ENCODE data around the gene MXRA7. TPM values are rescaled to one million over a fixed set of nuclear protein-coding genes. Genes with fewer than 3 reads are reported as not detected.

The MXRA7 gene
- total and polyA plus RNA-seq, 2 of the 4 experiments (the other 2 are of a cell fraction): 168 to 231 TPM

- no peak overlapping the region for H3K56ac ChIP-seq (ENCODE audit: extremely low read depth, insufficient read depth, low read length)
- DNase-seq (no peak), ATAC-seq (ENCODE audit: low read depth) (no peak)
- H3K14ac ChIP-seq (replicated peaks; ENCODE audit: low read depth, low read length): no peak overlapping the region
- H3K27ac ChIP-seq (ENCODE audit: insufficient read depth, low read length): no peak overlapping the region
- no peak overlapping the region for H3K4me2 ChIP-seq (ENCODE audit: low read depth, low read length)
- dilution Hi-C loops (cut with HindIII; ENCODE audit: low sequenced_read_pairs, unreplicated experiment) (no loop called here), intact Hi-C loops (cut with micrococcal nuclease) (loop anchor here (5.0 kb wide), 1 partner anchor 113 kb away; no protein-coding TSS in a partner anchor), in situ Hi-C loops (cut with MboI; ENCODE audit: low sequenced_read_pairs) (no loop called here)
- no peak overlapping the region; a peak in 1 of 4 replicates for H4K8ac ChIP-seq (ENCODE audit: low read depth in 2 of 2, low read length in 2 of 2)
- no peak overlapping the region for H3K18ac ChIP-seq (ENCODE audit: low read depth, low read length)
- ChIA-PET CTCF (no interaction called here), POLR2A (ENCODE audit: unreplicated experiment) (no interaction called here)
- BruUV-seq (replicated peaks): no TSS peak
- 100% methylated on average over 1 of the region's 9 CpGs; no CpG with 5 or more reads in 1 of the 2 experiments for WGBS, 2 experiments (ENCODE audit: extremely low coverage in 2 of 2, insufficient read length in 1 of 2)
- no peak overlapping the region for H3K4ac ChIP-seq (ENCODE audit: low read depth, low read length)
- H3K79me1 ChIP-seq (ENCODE audit: low read depth in 1 of 2, low read length in 2 of 2): peaks cover 0 to 31% of the 10 kb centered on the region in 2 experiments; a peak in 2 of 4 replicates
- H2BK120ac ChIP-seq (ENCODE audit: low read depth, low read length): 0 out of 2 replicates have a peak overlapping the region, but pooled peaks have one; percentile 17
- no peaks in the 10 kb centered on the region for H4K20me1 ChIP-seq (ENCODE audit: insufficient read depth, low read length)
- H3K36me3 ChIP-seq (ENCODE audit: control insufficient read depth, insufficient read depth, low read length): peaks cover 8% of the 10 kb centered on the region
- no peak overlapping the region for H3K4me3 ChIP-seq (ENCODE audit: insufficient read depth, low read depth, low read length)
- TF ChIP-seq MAZ (IDR thresholded peaks at IDR 0.05; ENCODE audit: borderline replicate concordance, low read depth, low read length) (no peak), POLR2A (IDR thresholded peaks at IDR 0.05; ENCODE audit: low read depth, low read length) (no peak), BHLHE40 (IDR thresholded peaks at IDR 0.05; ENCODE audit: low read depth, low read length) (no peak), USF2 (IDR thresholded peaks at IDR 0.05; ENCODE audit: low read depth, low read length) (no peak)
- H2BK20ac ChIP-seq (ENCODE audit: low read depth, low read length): peak overlapping the region; percentile 20
- H3K4me1 ChIP-seq (ENCODE audit: control insufficient read depth, insufficient read depth, low read length): peaks cover 19% of the 10 kb centered on the region
- no peak overlapping the region for H4K5ac ChIP-seq (ENCODE audit: low read depth, low read length)
- no peak overlapping the region for H2BK15ac ChIP-seq (ENCODE audit: low read depth, low read length)
- H3K9ac ChIP-seq (ENCODE audit: low read depth, low read length): no peak overlapping the region
- H3K23ac ChIP-seq (ENCODE audit: low read depth, low read length): no peak overlapping the region
- H4K91ac ChIP-seq (ENCODE audit: insufficient read depth, low read depth, low read length): no peak overlapping the region
- no peak overlapping the region for H2AFZ ChIP-seq (replicated peaks; ENCODE audit: low read length, poor library complexity)
- H3K27me3 ChIP-seq (ENCODE audit: control insufficient read depth, insufficient read depth, low read length): no peaks in the 10 kb centered on the region
- H2AK9ac ChIP-seq (replicated peaks; ENCODE audit: low read depth, low read length, poor library complexity): no peak overlapping the region
- H2AK5ac ChIP-seq (ENCODE audit: low read depth, low read length): no peak overlapping the region
- H2BK5ac ChIP-seq (ENCODE audit: low read depth, low read length, poor library complexity, severe bottlenecking): no peak overlapping the region
- H3K9me3 ChIP-seq (ENCODE audit: control insufficient read depth, insufficient read depth, low read length): no peaks in the 10 kb centered on the region
- peaks cover 18% of the 10 kb centered on the region for H3K9me1 ChIP-seq (ENCODE audit: insufficient read depth, low read length)
These were observed 40.6 kb downstream of the MXRA7 start for GRCh38 chr17:76670020-76670717.

Data from IMR-90 (cell line).